ENCODE measurements around the gene ADPRM. TPM values are rescaled to one million over a fixed set of nuclear protein-coding genes. Genes with fewer than 3 reads are reported as not detected.

Gene ADPRM
- total and polyA plus RNA-seq, 2 experiments from 2014 or later: 6.8 to 8.8 TPM

DNA sequence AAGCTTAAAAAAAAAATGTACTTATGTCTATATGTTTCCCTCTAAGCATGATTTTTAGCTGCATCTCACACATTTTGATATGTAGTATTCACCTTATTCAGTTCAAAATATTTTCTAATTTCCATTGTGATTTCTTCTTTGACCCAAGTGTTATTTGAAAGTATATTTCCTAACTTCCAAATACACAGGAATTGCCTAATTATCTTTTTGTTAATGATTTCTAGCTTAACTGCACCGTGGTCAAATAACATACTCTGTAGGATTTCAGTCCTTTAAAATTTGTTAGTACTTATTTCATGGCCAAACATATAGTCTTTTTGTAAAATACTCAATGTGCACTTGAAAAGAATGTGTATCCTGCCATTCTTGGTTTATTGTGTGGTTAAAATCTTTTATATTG lies 21.2 kb downstream of the ADPRM start (continued):
- TF ChIP-seq, protein P1, sequence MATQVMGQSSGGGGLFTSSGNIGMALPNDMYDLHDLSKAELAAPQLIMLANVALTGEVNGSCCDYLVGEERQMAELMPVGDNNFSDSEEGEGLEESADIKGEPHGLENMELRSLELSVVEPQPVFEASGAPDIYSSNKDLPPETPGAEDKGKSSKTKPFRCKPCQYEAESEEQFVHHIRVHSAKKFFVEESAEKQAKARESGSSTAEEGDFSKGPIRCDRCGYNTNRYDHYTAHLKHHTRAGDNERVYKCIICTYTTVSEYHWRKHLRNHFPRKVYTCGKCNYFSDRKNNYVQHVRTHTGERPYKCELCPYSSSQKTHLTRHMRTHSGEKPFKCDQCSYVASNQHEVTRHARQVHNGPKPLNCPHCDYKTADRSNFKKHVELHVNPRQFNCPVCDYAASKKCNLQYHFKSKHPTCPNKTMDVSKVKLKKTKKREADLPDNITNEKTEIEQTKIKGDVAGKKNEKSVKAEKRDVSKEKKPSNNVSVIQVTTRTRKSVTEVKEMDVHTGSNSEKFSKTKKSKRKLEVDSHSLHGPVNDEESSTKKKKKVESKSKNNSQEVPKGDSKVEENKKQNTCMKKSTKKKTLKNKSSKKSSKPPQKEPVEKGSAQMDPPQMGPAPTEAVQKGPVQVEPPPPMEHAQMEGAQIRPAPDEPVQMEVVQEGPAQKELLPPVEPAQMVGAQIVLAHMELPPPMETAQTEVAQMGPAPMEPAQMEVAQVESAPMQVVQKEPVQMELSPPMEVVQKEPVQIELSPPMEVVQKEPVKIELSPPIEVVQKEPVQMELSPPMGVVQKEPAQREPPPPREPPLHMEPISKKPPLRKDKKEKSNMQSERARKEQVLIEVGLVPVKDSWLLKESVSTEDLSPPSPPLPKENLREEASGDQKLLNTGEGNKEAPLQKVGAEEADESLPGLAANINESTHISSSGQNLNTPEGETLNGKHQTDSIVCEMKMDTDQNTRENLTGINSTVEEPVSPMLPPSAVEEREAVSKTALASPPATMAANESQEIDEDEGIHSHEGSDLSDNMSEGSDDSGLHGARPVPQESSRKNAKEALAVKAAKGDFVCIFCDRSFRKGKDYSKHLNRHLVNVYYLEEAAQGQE (IDR thresholded peaks at IDR 0.05; ENCODE audit: unreplicated experiment): no peak

- no peak overlapping the region for H3K4me3 ChIP-seq
- Mint-ChIP-seq H3K4me3 (no peak overlapping the region), H3K27me3 (ENCODE audit: insufficient read depth, low read depth, poor library complexity) (peaks cover 3% of the 10 kb centered on the region), H3K27ac (no peak overlapping the region), H3K4me1 (no peaks in the 10 kb centered on the region), H3K9me3 (no peaks in the 10 kb centered on the region), H3K36me3 (ENCODE audit: low read depth) (no peaks in the 10 kb centered on the region)
- H3K79me2 ChIP-seq (replicated peaks; ENCODE audit: insufficient read depth): no peaks in the 10 kb centered on the region
- ATAC-seq: no peak
- H3K4me2 ChIP-seq: no peak overlapping the region
- H2AFZ ChIP-seq: no peak overlapping the region
- no peaks in the 10 kb centered on the region for H3K9me2 ChIP-seq (ENCODE audit: insufficient read depth)
- 0 out of 2 replicates have a peak, but pooled peaks cover 5% of the 10 kb centered on the region for H3K4me1 ChIP-seq (ENCODE audit: insufficient read depth)
- 0 out of 2 replicates have a peak, but pooled peaks cover 3% of the 10 kb centered on the region for H3F3A ChIP-seq (replicated peaks; ENCODE audit: low read depth)
- H3K27ac ChIP-seq (ENCODE audit: low read depth): no peak overlapping the region
- H3K27me3 ChIP-seq (ENCODE audit: insufficient read depth): peaks cover 3% of the 10 kb centered on the region; the same call in 1 of the 2 replicates
- DNase-seq (ENCODE audit: low spot score): no peak
- H4K20me1 ChIP-seq (replicated peaks; ENCODE audit: insufficient read depth): no peaks in the 10 kb centered on the region
- H3K36me3 ChIP-seq (ENCODE audit: insufficient read depth): no peaks in the 10 kb centered on the region
- no peak for TF ChIP-seq EZH2 (IDR thresholded peaks at IDR 0.05; ENCODE audit: low read depth, unreplicated experiment)
- no peak for TF ChIP-seq EZH2phosphoT487 (IDR thresholded peaks at IDR 0.05; ENCODE audit: unreplicated experiment)
- TF ChIP-seq ZNF114 (CRISPR knock-in tag; IDR thresholded peaks at IDR 0.05): no peak
- no peak for TF ChIP-seq ETS1 (IDR thresholded peaks at IDR 0.05)
- TF ChIP-seq NANOG (IDR thresholded peaks at IDR 0.05; ENCODE audit: borderline replicate concordance): no peak
- TF ChIP-seq, protein P1 (IDR thresholded peaks at IDR 0.05; ENCODE audit: unreplicated experiment): no peak
- no peak for TF ChIP-seq ZNF331 (CRISPR knock-in tag; IDR thresholded peaks at IDR 0.05; ENCODE audit: low read depth)
- TF ChIP-seq POLR2AphosphoS5 (IDR thresholded peaks at IDR 0.05; ENCODE audit: low read depth): no peak
- TF ChIP-seq CTCF (conservative IDR thresholded peaks at IDR 0.05; ENCODE audit: low read depth in 2 of 2): no peak
- no peak for TF ChIP-seq JUNB (IDR thresholded peaks at IDR 0.05; ENCODE audit: unreplicated experiment)
These were observed 27.3 kb downstream of the ADPRM start for GRCh38 chr17:10724546-10725195.
